A673 (cell line): ENCODE results near the gene PCYT1B. TPM values are rescaled to one million over a fixed set of nuclear protein-coding genes. Genes with fewer than 3 reads are reported as not detected.
A peak's percentile ranks its signal among the peaks of the same experiment; 100 is the strongest.

Source experiments
- BruUV-seq: library from RNA; stranded (reverse); fragments of 400-500 nt; replicated peaks from 2 replicates; lab custom pipeline; 2021; lab: Mats Ljungman, UMichigan
- CTCF ChIA-PET: fragments of 300-600 bp; sonication (Branson Sonifier 250); formaldehyde crosslinking; loops from one replicate; lab custom pipeline; 2022; ENCODE audit warnings: antibody characterized with exemption; lab: Charles Lee
- POLR2A ChIA-PET: fragments of 300-600 bp; sonication (Branson Sonifier 250); formaldehyde crosslinking; loops from one replicate; lab custom pipeline; 2022; ENCODE audit warnings: antibody characterized with exemption; ENCODE audit not compliant: low non-redundant PET; lab: Charles Lee
- DNase-seq: peaks from one replicate; pipeline ENCODE4 v3.0.0-alpha.2; 2015; ENCODE audit warnings: low spot score
- H3K27ac ChIP-seq: fragments of 200-600 bp; sonication (generic); 2 replicates; pipeline ENCODE4 v1.5.1; 2016; ENCODE audit warnings: mixed run types, low read depth, mild to moderate bottlenecking, mixed read lengths, antibody characterized with exemption, low read length; ENCODE audit not compliant: poor library complexity, severe bottlenecking
- H3K27me3 ChIP-seq: fragments of 200-600 bp; sonication (generic); replicated peaks from 2 replicates; pipeline ENCODE4 v1.6.1; 2017; ENCODE audit warnings: mixed run types, low read depth, mild to moderate bottlenecking, mixed read lengths, antibody characterized with exemption, low read length; ENCODE audit not compliant: insufficient read depth, poor library complexity
- H3K36me3 ChIP-seq: fragments of 200-600 bp; sonication (generic); 2 replicates; pipeline ENCODE4 v1.6.1; 2016; ENCODE audit warnings: mixed run types, mild to moderate bottlenecking, mixed read lengths, antibody characterized with exemption, low read length; ENCODE audit not compliant: insufficient read depth, poor library complexity, severe bottlenecking
- H3K4me1 ChIP-seq: fragments of 200-600 bp; sonication (generic); 2 replicates; pipeline ENCODE4 v1.6.1; 2017; ENCODE audit warnings: mixed run types, mild to moderate bottlenecking, mixed read lengths, antibody characterized with exemption, low read length; ENCODE audit not compliant: insufficient read depth, poor library complexity, severe bottlenecking
- H3K4me3 ChIP-seq: fragments of 200-600 bp; sonication (generic); 2 replicates; pipeline ENCODE4 v1.5.1; 2016; ENCODE audit warnings: low read depth, mixed run types, mild to moderate bottlenecking, mixed read lengths, low read length; ENCODE audit not compliant: poor library complexity, severe bottlenecking
- H3K9me3 ChIP-seq: fragments of 200-600 bp; sonication (generic); 2 replicates; pipeline ENCODE4 v1.6.1; 2016; ENCODE audit warnings: mixed run types, low read depth, mild to moderate bottlenecking, mixed read lengths, antibody characterized with exemption, low read length; ENCODE audit not compliant: poor library complexity, severe bottlenecking
- EZH2 ChIP-seq: fragments of 200-600 bp; sonication (generic); IDR thresholded peaks from 2 replicates; pipeline ENCODE4 v1.6.1; 2017; ENCODE audit warnings: borderline replicate concordance, low read depth, mild to moderate bottlenecking, mixed read lengths, antibody characterized with exemption, low read length; ENCODE audit not compliant: poor library complexity, severe bottlenecking
- intact Hi-C: fragments of 100-400 bp; cut with micrococcal nuclease; formaldehyde crosslinking; loops from one replicate; pipeline ENCODE4 v1.10.0; 2022; ENCODE audit not compliant: unreplicated experiment
- total RNA-seq: library from RNA; stranded (reverse); gene quantifications from 2 replicates; pipeline ENCODE4 v1.2.3, GENCODE V29; 2021
- TF ChIP-seq, protein P1 (sequence below): fragments of 300-800, 200-600 bp; sonication (generic); conservative IDR thresholded peaks from 2 replicates; pipeline ENCODE4 v1.5.1; 2017; ENCODE audit warnings: low read depth, mild to moderate bottlenecking, antibody characterized with exemption, low read length, moderate library complexity, mixed read lengths

PCYT1B gene
- total RNA-seq, 1 experiment from 2014 or later = 3.6 TPM

DNA sequence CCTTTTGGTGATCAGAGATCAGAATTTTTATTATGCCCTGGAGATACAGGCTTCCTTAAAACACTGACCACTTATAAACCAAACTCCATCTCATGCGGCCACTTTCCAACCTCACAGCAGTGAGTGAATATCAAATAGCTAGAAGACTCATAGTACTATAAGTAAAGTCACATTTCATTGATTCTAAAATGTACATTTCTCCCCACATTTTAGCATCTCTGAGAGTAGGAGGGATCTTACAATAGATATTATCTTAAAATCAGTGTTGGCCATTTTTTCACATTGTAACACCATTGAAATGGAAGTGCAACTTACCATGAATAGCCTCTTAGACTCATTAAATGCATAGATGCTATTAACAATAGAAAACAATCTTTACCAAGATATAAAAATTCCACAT lies 17.4 kb downstream of the PCYT1B start:
- no peaks in the 10 kb centered on the region for H3K36me3 ChIP-seq
- no TSS peak for BruUV-seq
- H3K27ac ChIP-seq = no peak overlapping the region
- no peaks in the 10 kb centered on the region for H3K27me3 ChIP-seq
- intact Hi-C loops = no loop called here
- DNase-seq = no peak
- no peaks in the 10 kb centered on the region for H3K4me1 ChIP-seq
- TF ChIP-seq, protein P1, sequence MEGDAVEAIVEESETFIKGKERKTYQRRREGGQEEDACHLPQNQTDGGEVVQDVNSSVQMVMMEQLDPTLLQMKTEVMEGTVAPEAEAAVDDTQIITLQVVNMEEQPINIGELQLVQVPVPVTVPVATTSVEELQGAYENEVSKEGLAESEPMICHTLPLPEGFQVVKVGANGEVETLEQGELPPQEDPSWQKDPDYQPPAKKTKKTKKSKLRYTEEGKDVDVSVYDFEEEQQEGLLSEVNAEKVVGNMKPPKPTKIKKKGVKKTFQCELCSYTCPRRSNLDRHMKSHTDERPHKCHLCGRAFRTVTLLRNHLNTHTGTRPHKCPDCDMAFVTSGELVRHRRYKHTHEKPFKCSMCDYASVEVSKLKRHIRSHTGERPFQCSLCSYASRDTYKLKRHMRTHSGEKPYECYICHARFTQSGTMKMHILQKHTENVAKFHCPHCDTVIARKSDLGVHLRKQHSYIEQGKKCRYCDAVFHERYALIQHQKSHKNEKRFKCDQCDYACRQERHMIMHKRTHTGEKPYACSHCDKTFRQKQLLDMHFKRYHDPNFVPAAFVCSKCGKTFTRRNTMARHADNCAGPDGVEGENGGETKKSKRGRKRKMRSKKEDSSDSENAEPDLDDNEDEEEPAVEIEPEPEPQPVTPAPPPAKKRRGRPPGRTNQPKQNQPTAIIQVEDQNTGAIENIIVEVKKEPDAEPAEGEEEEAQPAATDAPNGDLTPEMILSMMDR = no peak
- no peak for TF ChIP-seq EZH2
- ChIA-PET POLR2A (no interaction called here), CTCF (no interaction called here)
- H3K4me3 ChIP-seq = no peak overlapping the region
- no peaks in the 10 kb centered on the region for H3K9me3 ChIP-seq

DNA sequence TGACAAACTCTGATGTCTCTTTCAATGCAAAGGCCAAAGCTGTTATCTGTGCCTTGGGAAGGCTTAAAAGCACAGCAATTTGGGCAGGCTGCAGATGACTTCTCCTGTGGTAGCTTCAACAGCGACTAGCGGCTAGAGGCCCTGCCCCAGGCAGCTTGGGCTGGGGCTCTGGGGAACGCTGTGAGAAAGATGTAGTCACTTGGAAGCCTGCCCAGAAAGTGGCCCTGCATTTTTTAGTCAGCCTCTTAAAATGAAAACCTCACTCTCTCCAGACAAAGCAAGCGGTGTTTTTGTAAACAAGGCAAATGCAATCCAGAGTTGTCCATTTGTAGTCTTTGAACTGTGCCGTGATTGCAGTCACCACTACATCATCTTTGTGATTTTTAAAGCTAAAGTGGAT lies 27.5 kb downstream of the PCYT1B start:
- Histone ChIP-seq H3K27me3 (no peaks in the 10 kb centered on the region), H3K36me3 (no peaks in the 10 kb centered on the region), H3K4me1 (no peaks in the 10 kb centered on the region), H3K9me3 (no peaks in the 10 kb centered on the region), H3K4me3 (no peak overlapping the region), H3K27ac (no peak overlapping the region)
- POLR2A ChIA-PET = no interaction called here
- TF ChIP-seq EZH2 = no peak
- TF ChIP-seq, protein P1 = no peak
- intact Hi-C loops = no loop called here
- peak; percentile 24 for DNase-seq
- CTCF ChIA-PET = no interaction called here
- no TSS peak for BruUV-seq

DNA sequence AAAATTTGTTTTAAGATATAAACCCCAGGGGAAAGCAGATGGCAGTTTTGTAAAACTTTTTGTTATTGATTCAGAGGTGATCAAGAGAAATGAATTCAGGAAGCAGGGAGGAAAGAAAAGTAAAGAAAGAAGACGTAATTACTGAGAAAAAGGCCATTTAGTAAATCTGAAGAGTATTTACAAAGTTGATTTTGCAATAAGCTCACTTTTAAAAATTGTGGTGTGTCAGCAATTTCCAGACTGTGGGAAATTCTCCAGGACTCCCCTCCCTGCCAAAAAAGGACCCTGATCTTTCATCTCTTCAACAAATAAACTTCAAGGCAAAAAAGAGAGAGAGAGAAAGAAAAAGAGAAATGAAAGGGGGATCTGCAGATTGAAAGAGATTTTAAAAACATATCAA lies 36.6 kb downstream of the PCYT1B start:
- no TSS peak for BruUV-seq

More for the DNA sequence above, 36.6 kb downstream of the PCYT1B start:
- ChIA-PET POLR2A (no interaction called here), CTCF (no interaction called here)
- DNase-seq = no peak
- H3K4me3 ChIP-seq = no peak overlapping the region
- H3K9me3 ChIP-seq = no peaks in the 10 kb centered on the region
- H3K27me3 ChIP-seq = no peaks in the 10 kb centered on the region
- no peak for TF ChIP-seq EZH2
- TF ChIP-seq, protein P1 = no peak
- intact Hi-C loops = no loop called here
- no peak overlapping the region for H3K27ac ChIP-seq
- no peaks in the 10 kb centered on the region for H3K4me1 ChIP-seq
- H3K36me3 ChIP-seq = no peaks in the 10 kb centered on the region
